MM.1S (cell line): ENCODE measurements around the gene SMCHD1.
A peak's percentile ranks its signal among the peaks of the same experiment; 100 is the strongest.
"Not testable (repeated sequence)": the region's sequence is repeated elsewhere in the genome, so short reads cannot be mapped to it uniquely, and the experiment has no call there.

ENCODE experiments used
- DNase-seq: peaks from one replicate; pipeline ENCODE4 v3.0.0-alpha.2; 2015
- H2AFZ ChIP-seq: fragments of 300-600 bp; sonication (generic); 2 replicates; pipeline ENCODE4 v1.6.0; 2016; ENCODE audit warnings: antibody characterized with exemption, low read length
- H3F3A ChIP-seq: fragments of 300-600 bp; sonication (generic); 2 replicates; pipeline ENCODE4 v1.6.1; 2016; ENCODE audit warnings: mild to moderate bottlenecking, antibody characterized with exemption, low read length, moderate library complexity, mixed read lengths; ENCODE audit not compliant: insufficient read depth
- H3K27ac ChIP-seq: fragments of 300-600 bp; sonication (generic); 2 replicates; pipeline ENCODE4 v1.5.1; 2016; ENCODE audit warnings: mild to moderate bottlenecking, low read length
- H3K27me3 ChIP-seq: fragments of 300-600 bp; sonication (generic); replicated peaks from 2 replicates; pipeline ENCODE4 v1.6.0; 2016; ENCODE audit warnings: low read length; ENCODE audit not compliant: insufficient read depth
- H3K36me3 ChIP-seq: fragments of 300-600 bp; sonication (generic); replicated peaks from 2 replicates; pipeline ENCODE4 v1.6.1; 2016; ENCODE audit warnings: mild to moderate bottlenecking, low read length, mixed read lengths; ENCODE audit not compliant: insufficient read depth
- H3K4me1 ChIP-seq: fragments of 300-600 bp; sonication (generic); 2 replicates; pipeline ENCODE4 v1.6.1; 2016; ENCODE audit warnings: low read length, mixed read lengths
- H3K4me2 ChIP-seq: fragments of 300-600 bp; sonication (generic); 2 replicates; pipeline ENCODE4 v1.6.0; 2016; ENCODE audit warnings: low read depth, low read length
- H3K4me3 ChIP-seq: fragments of 300-600 bp; sonication (generic); 2 replicates; pipeline ENCODE4 v1.5.1; 2016; ENCODE audit warnings: low read length, mixed read lengths
- H3K79me2 ChIP-seq: fragments of 300-600 bp; sonication (generic); 2 replicates; pipeline ENCODE4 v1.6.1; 2016; ENCODE audit warnings: mixed run types, low read length, mixed read lengths
- H3K9ac ChIP-seq: fragments of 300-600 bp; sonication (generic); 2 replicates; pipeline ENCODE4 v1.6.1; 2016; ENCODE audit warnings: low read length, mixed read lengths
- H3K9me2 ChIP-seq: fragments of 300-600 bp; sonication (generic); replicated peaks from 2 replicates; pipeline ENCODE4 v1.6.1; 2016; ENCODE audit warnings: mild to moderate bottlenecking, low read length, mixed read lengths; ENCODE audit not compliant: insufficient read depth
- H3K9me3 ChIP-seq: fragments of 300-600 bp; sonication (generic); replicated peaks from 2 replicates; pipeline ENCODE4 v1.6.1; 2016; ENCODE audit warnings: mild to moderate bottlenecking, low read length, mixed read lengths; ENCODE audit not compliant: insufficient read depth
- H4K20me1 ChIP-seq: fragments of 300-600 bp; sonication (generic); 2 replicates; pipeline ENCODE4 v1.6.1; 2016; ENCODE audit warnings: mild to moderate bottlenecking, low read length, moderate library complexity, mixed read lengths; ENCODE audit not compliant: insufficient read depth
- EZH2 ChIP-seq: fragments of 300-600 bp; sonication (generic); optimal IDR thresholded peaks from 2 replicates; pipeline ENCODE3; 2017; ENCODE audit warnings: low read depth, mild to moderate bottlenecking, antibody characterized with exemption, low read length, mixed read lengths
- EZH2phosphoT487 ChIP-seq: fragments of 300-600 bp; sonication (generic); IDR thresholded peaks from 2 replicates; pipeline ENCODE4 v1.6.1; 2018; ENCODE audit warnings: antibody characterized with exemption, low read length
- TF ChIP-seq, protein P1 (sequence below): fragments of 300-600 bp; sonication (generic); IDR thresholded peaks from 2 replicates; pipeline ENCODE4 v1.5.1; 2016; ENCODE audit warnings: antibody characterized with exemption, low read length, mixed read lengths

SMCHD1 gene

DNA sequence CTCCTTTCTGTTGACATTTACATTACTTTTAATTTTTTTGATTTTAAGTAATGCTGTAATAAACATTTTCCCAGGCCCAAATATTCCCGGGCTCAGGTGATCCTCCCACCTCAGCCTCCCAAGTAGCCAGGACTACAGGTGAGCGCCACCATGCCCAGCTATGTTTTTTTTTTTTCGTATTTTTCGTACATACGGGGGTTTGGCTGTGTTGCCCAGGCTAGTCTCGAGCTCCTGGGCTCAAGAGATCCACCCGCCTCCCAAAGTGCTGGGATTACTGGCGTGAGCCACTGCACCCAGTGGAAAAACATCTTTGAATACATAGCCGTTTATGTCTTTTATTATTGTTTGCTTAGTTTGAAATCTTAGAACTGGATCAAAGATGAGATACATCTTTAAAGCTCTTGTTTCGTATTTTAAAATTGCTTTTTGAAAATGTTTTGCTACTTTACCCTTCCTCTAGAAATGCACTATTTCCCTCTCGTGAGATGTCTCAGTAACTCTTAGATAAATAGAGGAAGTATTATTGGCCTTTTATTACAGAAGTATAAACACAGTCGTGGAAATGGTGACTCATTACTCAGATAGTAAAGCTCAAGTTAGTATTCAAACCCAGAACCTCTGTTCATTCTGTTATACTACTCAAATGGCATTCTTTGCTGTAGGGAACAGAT is 2.4 kb downstream of the SMCHD1 start:
- TF ChIP-seq EZH2phosphoT487: no peak
- TF ChIP-seq, protein P1, sequence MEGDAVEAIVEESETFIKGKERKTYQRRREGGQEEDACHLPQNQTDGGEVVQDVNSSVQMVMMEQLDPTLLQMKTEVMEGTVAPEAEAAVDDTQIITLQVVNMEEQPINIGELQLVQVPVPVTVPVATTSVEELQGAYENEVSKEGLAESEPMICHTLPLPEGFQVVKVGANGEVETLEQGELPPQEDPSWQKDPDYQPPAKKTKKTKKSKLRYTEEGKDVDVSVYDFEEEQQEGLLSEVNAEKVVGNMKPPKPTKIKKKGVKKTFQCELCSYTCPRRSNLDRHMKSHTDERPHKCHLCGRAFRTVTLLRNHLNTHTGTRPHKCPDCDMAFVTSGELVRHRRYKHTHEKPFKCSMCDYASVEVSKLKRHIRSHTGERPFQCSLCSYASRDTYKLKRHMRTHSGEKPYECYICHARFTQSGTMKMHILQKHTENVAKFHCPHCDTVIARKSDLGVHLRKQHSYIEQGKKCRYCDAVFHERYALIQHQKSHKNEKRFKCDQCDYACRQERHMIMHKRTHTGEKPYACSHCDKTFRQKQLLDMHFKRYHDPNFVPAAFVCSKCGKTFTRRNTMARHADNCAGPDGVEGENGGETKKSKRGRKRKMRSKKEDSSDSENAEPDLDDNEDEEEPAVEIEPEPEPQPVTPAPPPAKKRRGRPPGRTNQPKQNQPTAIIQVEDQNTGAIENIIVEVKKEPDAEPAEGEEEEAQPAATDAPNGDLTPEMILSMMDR: no peak

DNA sequence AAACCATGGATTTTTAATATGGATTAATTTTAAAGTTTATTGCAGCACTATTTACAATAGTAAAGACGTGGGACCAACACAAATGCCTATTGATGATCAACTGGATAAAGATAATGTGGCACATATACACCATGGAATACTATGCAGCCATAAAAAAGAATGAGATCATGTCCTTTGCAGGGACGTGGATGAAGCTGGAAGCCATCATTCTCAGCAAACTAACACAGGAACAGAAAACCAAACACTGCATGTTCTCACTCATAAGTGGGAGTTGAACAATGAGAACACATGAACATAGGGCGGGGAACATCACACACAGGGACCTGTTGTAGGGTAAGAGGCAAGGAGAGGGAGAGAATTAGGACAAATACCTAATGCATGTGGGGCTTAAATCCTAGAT is 5.3 kb downstream of the SMCHD1 start:
- H3K79me2 ChIP-seq: peaks cover 98% of the 10 kb centered on the region
- not testable (repeated sequence) for H3K4me3 ChIP-seq, H2AFZ ChIP-seq, H3K4me2 ChIP-seq, H3K9me3 ChIP-seq, H3K4me1 ChIP-seq, H3K9me2 ChIP-seq, H3K36me3 ChIP-seq, H3F3A ChIP-seq, H3K27me3 ChIP-seq, DNase-seq, H3K9ac ChIP-seq, H3K27ac ChIP-seq
- H4K20me1 ChIP-seq: peaks cover 35% of the 10 kb centered on the region

More for the DNA sequence above, 2.4 kb downstream of the SMCHD1 start:
- Histone ChIP-seq H3K9ac (peak overlapping the region; percentile 91; the same call in 1 of the 2 replicates), H3K36me3 (no peaks in the 10 kb centered on the region; the same call in 1 of the 2 replicates), H3K27me3 (no peaks in the 10 kb centered on the region), H4K20me1 (peaks cover 19% of the 10 kb centered on the region; the same call in 1 of the 2 replicates), H3K9me2 (no peaks in the 10 kb centered on the region), H3K79me2 (peaks cover 68% of the 10 kb centered on the region), H3K4me1 (peaks cover 11% of the 10 kb centered on the region; the same call in 1 of the 2 replicates), H2AFZ (no peak overlapping the region), H3K4me2 (peak overlapping the region; percentile 77), H3K9me3 (no peaks in the 10 kb centered on the region), H3K4me3 (peak overlapping the region; percentile 86), H3F3A (peaks cover 10% of the 10 kb centered on the region), H3K27ac (no peak overlapping the region; the same call in 1 of the 2 replicates)
- peak; percentile 13 for DNase-seq

DNA sequence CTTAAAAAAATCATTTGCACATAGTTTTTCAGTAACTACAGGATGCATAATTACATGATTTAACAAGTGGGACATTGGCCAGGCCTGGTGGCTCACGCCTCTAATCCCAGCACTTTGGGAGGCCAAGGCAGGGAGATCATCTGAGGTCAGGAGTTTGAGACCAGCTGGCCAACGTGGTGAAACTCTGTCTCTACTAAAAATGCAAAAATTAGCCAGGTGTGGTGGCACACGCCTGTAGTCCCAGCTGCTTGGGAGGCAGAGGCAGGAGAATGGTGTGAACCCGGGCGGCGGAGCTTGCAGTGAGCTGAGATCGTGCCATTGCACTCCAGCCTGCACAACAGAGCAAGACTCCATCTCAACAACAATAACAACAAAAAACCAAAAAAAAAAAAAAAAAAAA is 6.8 kb downstream of the SMCHD1 start:
- H3K4me2 ChIP-seq, H3F3A ChIP-seq, H3K4me1 ChIP-seq, H2AFZ ChIP-seq, H3K9me2 ChIP-seq, DNase-seq, H3K9ac ChIP-seq, H3K4me3 ChIP-seq, H3K27me3 ChIP-seq, H3K36me3 ChIP-seq, H3K27ac ChIP-seq, H3K9me3 ChIP-seq: not testable (repeated sequence)
- H4K20me1 ChIP-seq: peaks cover 37% of the 10 kb centered on the region
- H3K79me2 ChIP-seq: peaks cover 98% of the 10 kb centered on the region

DNA sequence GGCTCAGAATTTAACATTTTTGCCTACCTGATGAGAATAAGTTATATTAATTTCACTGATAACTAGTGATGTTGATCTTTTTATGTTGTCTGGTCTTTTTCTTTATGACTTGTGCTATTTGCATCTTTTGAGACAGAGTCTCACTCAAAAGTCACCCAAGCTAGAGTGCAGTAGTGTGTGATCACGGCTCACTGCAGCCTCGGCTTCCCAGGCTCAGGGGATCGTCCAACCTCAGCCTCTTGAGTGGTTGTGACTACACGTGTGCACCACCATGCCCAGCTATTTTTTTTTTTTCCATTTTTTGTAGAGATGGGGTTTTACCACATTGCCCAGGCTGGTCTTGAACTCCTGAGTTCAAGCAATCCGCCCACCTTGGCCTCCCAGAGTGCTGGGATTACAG is 7.5 kb downstream of the SMCHD1 start:
- Histone ChIP-seq H3K9me3 (no peaks in the 10 kb centered on the region), H4K20me1 (peaks cover 32% of the 10 kb centered on the region), H3K79me2 (peaks cover 97% of the 10 kb centered on the region), H3K9ac (no peak overlapping the region), H3K9me2 (no peaks in the 10 kb centered on the region), H3K4me2 (no peak overlapping the region), H2AFZ (no peak overlapping the region), H3K27me3 (no peaks in the 10 kb centered on the region), H3F3A (no peaks in the 10 kb centered on the region), H3K4me3 (no peak overlapping the region), H3K27ac (no peak overlapping the region), H3K4me1 (peaks cover 4% of the 10 kb centered on the region; the same call in 1 of the 2 replicates), H3K36me3 (peaks cover 10% of the 10 kb centered on the region; the same call in 1 of the 2 replicates)
- no peak for DNase-seq
- TF ChIP-seq EZH2phosphoT487 (no peak), EZH2 (no peak)
- TF ChIP-seq, protein P1: no peak
